OCI-LY3 (cell line): ENCODE results near the gene DHCR7.

Experiments used
- CTCF ChIP-seq: fragments of 200-600, 300-600 bp; sonication (generic); IDR thresholded peaks from 2 replicates; pipeline ENCODE4 v1.5.1; 2014; ENCODE audit warnings: antibody characterized with exemption, low read length, low read depth
- EZH2phosphoT487 ChIP-seq: fragments of 200-600 bp; shearing (Covaris generic); IDR thresholded peaks from 2 replicates; pipeline ENCODE4 v1.6.1; 2018; ENCODE audit warnings: antibody characterized with exemption, mixed run types, low read depth

GRCh38 chr11:71435278-71435951, 12.8 kb downstream of the DHCR7 start:
- TF ChIP-seq CTCF = no peak
- no peak for TF ChIP-seq EZH2phosphoT487
